Sigmoid colon (tissue), 7 donors: Measurements from ENCODE around the gene ERV3-1. TPM values are rescaled to one million over a fixed set of nuclear protein-coding genes. Genes with fewer than 3 reads are reported as not detected.

ENCODE experiments used
- DNase-seq: peaks from one replicate; pipeline ENCODE4 v3.0.0-alpha.2; 2019
- H3K27ac ChIP-seq, 4 donors: fragments of 200-600 bp; sonication (generic); one replicate each; pipeline ENCODE4 v1.5.1; 2016 to 2019; ENCODE audit warnings: mild to moderate bottlenecking in 1 of 4
- H3K27me3 ChIP-seq, 3 donors: fragments of 200-600 bp; sonication (generic); one replicate each; pipeline ENCODE4 v1.5.1; 2019; ENCODE audit warnings: mild to moderate bottlenecking in 1 of 3
- H3K36me3 ChIP-seq, 4 donors: fragments of 200-600 bp; sonication (generic); one replicate each; pipeline ENCODE4 v1.5.1; 2016 to 2019
- H3K4me1 ChIP-seq, 4 donors: fragments of 200-600 bp; sonication (generic); one replicate each; pipeline ENCODE4 v1.5.1; 2017 to 2019
- H3K4me3 ChIP-seq, 4 donors: fragments of 200-600 bp; sonication (generic); one replicate each; pipeline ENCODE4 v1.5.1; 2017 to 2019; ENCODE audit warnings: mild to moderate bottlenecking in 2 of 4, moderate library complexity in 1 of 4
- H3K9me3 ChIP-seq, 4 donors: fragments of 200-600 bp in 3 of 4; sonication (generic) in 3 of 4; one replicate each; pipeline versions ENCODE4 v1.5.1 to v1.6.1; 2013 to 2019
- CTCF ChIP-seq, 4 experiments: fragments of 450-650 bp in 3 of 4; fragments of 200-600 bp in 1 of 4; IDR thresholded peaks; one replicate each; pipeline ENCODE4 v1.5.1; 2016 to 2019; ENCODE audit warnings: antibody characterized with exemption in 4 of 4, mild to moderate bottlenecking in 3 of 4, moderate library complexity in 2 of 4
- EP300 ChIP-seq, 4 donors: sonication (generic); formaldehyde crosslinking; IDR thresholded peaks; one replicate each; pipeline ENCODE4 v1.6.1; 2017; ENCODE audit warnings: antibody characterized with exemption in 4 of 4
- POLR2A ChIP-seq, 2 donors: fragments of 450-650 bp; IDR thresholded peaks; one replicate each; pipeline ENCODE4 v1.6.1; 2016; ENCODE audit warnings: antibody characterized with exemption in 2 of 2, mild to moderate bottlenecking in 2 of 2, moderate library complexity in 2 of 2
- POLR2AphosphoS5 ChIP-seq, 4 donors: sonication (generic); formaldehyde crosslinking; IDR thresholded peaks; one replicate each; pipeline ENCODE4 v1.6.1; 2017; ENCODE audit warnings: antibody characterized with exemption in 4 of 4
- WGBS, 2 donors: extraction: QIAGEN DNeasy Blood & Tissue Kit; methylation state at CpG; one replicate each; pipeline ENCODE4 v1.1.7; 2013; 5-methylcytosine and 5-hydroxymethylcytosine counted together
- intact Hi-C: fragments of 100-400 bp; cut with DNase I; formaldehyde crosslinking; loops from one replicate; pipeline ENCODE4 v1.15.1; 2023
- polyA plus RNA-seq, 3 donors: library from polyadenylated mRNA; stranded (reverse); fragments of 200-250 nt; gene quantifications; one replicate each; pipeline ENCODE4 v1.2.3, GENCODE V29; 2013
- total RNA-seq, 4 donors: library from RNA; depleted of rRNA; stranded (reverse); fragments of >200 nt; gene quantifications; one replicate each; pipeline ENCODE4 v1.1.0, GENCODE V29; 2016
- donor health status: healthy with polysubstance abuse.
- donor health status: Bipolar disorder and iron deficiency.
- donor health status: healthy.

Gene ERV3-1
- total and polyA plus RNA-seq, 7 donors: 0.60 to 19.1 (median 9.6) TPM

GRCh38 chr7:64993901-64994300, 12.6 kb downstream of the ERV3-1 start:
- no peak overlapping the region for H3K4me3 ChIP-seq
- H3K27me3 ChIP-seq: no peaks in the 10 kb centered on the region
- intact Hi-C loops: no loop called here
- no peak for TF ChIP-seq CTCF (IDR thresholded peaks at IDR 0.05)
- no peak for TF ChIP-seq POLR2AphosphoS5 (IDR thresholded peaks at IDR 0.05)
- no peak for TF ChIP-seq EP300 (IDR thresholded peaks at IDR 0.05)
- TF ChIP-seq POLR2A (IDR thresholded peaks at IDR 0.05): no peak
- no peak overlapping the region for H3K27ac ChIP-seq
- H3K9me3 ChIP-seq: peaks cover 0 to 41% (median 3%) of the 10 kb centered on the region in 4 donors
- 98% methylated on average over 7 of the region's 7 CpGs for WGBS, 2 donors
- peaks cover 0 to 13% (median 2%) of the 10 kb centered on the region in 4 donors for H3K36me3 ChIP-seq
- DNase-seq: no peak
- peaks cover 0 to 10% (median 5%) of the 10 kb centered on the region in 4 donors for H3K4me1 ChIP-seq

GRCh38 chr7:64992971-64993370, 13.5 kb downstream of the ERV3-1 start:
- 88 to 90% methylated on average over 5 of the region's 5 CpGs for WGBS, 2 donors
- no peak overlapping the region for H3K4me3 ChIP-seq
- no peak overlapping the region for H3K27ac ChIP-seq
- no peak for DNase-seq
- TF ChIP-seq CTCF (IDR thresholded peaks at IDR 0.05): no peak
- no peak for TF ChIP-seq EP300 (IDR thresholded peaks at IDR 0.05)
- TF ChIP-seq POLR2A (IDR thresholded peaks at IDR 0.05): no peak
- no peak for TF ChIP-seq POLR2AphosphoS5 (IDR thresholded peaks at IDR 0.05)
- H3K4me1 ChIP-seq: peaks cover 0 to 8% (median 4%) of the 10 kb centered on the region in 4 donors
- peaks cover 0 to 43% (median 3%) of the 10 kb centered on the region in 4 donors for H3K9me3 ChIP-seq
- H3K36me3 ChIP-seq: peaks cover 0 to 13% (median 2%) of the 10 kb centered on the region in 4 donors
- intact Hi-C loops: no loop called here
- H3K27me3 ChIP-seq: no peaks in the 10 kb centered on the region

- peaks cover 0 to 44% (median 3%) of the 10 kb centered on the region in 4 donors for H3K9me3 ChIP-seq
- DNase-seq: no peak
- no peak for TF ChIP-seq CTCF (IDR thresholded peaks at IDR 0.05)
- TF ChIP-seq EP300 (IDR thresholded peaks at IDR 0.05): no peak
- no peak for TF ChIP-seq POLR2AphosphoS5 (IDR thresholded peaks at IDR 0.05)
- TF ChIP-seq POLR2A (IDR thresholded peaks at IDR 0.05): no peak
- no peaks in the 10 kb centered on the region for H3K4me1 ChIP-seq
- no peak within 1 kb of the TSS for H3K4me3 ChIP-seq
- no peak within 1 kb of the TSS for H3K27ac ChIP-seq
- intact Hi-C loops: no loop called here
- no peaks in the 10 kb centered on the region for H3K27me3 ChIP-seq
- 85% methylated on average over 4 of the region's 4 CpGs for WGBS, 2 donors
- peaks cover 0 to 13% (median 2%) of the 10 kb centered on the region in 4 donors for H3K36me3 ChIP-seq
Measured at GRCh38 chr7:64990936-64991335, 15.6 kb downstream of the ERV3-1 start, which contains the start of gene ZNF117. Gene ZNF117 (minus strand): TSS chr7:64991036.

- DNase-seq: no peak
- no peaks in the 10 kb centered on the region for H3K4me1 ChIP-seq
- no peak for TF ChIP-seq EP300 (IDR thresholded peaks at IDR 0.05)
- TF ChIP-seq POLR2A (IDR thresholded peaks at IDR 0.05): no peak
- no peak for TF ChIP-seq POLR2AphosphoS5 (IDR thresholded peaks at IDR 0.05)
- no peak for TF ChIP-seq CTCF (IDR thresholded peaks at IDR 0.05)
- peaks cover 0 to 44% (median 3%) of the 10 kb centered on the region in 4 donors for H3K9me3 ChIP-seq
- peaks cover 0 to 13% (median 2%) of the 10 kb centered on the region in 4 donors for H3K36me3 ChIP-seq
- intact Hi-C loops: no loop called here
- no peak overlapping the region for H3K27ac ChIP-seq
- 96% methylated on average over 7 of the region's 7 CpGs for WGBS, 2 donors
- no peaks in the 10 kb centered on the region for H3K27me3 ChIP-seq
- H3K4me3 ChIP-seq: no peak overlapping the region
Measured at GRCh38 chr7:64990216-64990615, 16.3 kb downstream of the ERV3-1 start.
